22Rv1 (cell line): ENCODE measurements around the gene ALOX5AP.

ENCODE experiments used
- CTCF ChIP-seq: fragments of 450-650 bp; IDR thresholded peaks from 2 replicates; pipeline ENCODE4 v1.5.1; 2017; ENCODE audit warnings: mild to moderate bottlenecking
- ZFX ChIP-seq: fragments of 450-650 bp; IDR thresholded peaks from 2 replicates; pipeline ENCODE4 v1.6.1; 2017; ENCODE audit warnings: antibody characterized with exemption, borderline replicate concordance

GRCh38 chr13:30787738-30788525 is 52.6 kb downstream of the ALOX5AP start:
- TF ChIP-seq CTCF (no peak), ZFX (no peak)
